Measurements from ENCODE around the gene SLC35F4.

GRCh38 chr14:57869617-57870016 lies 3.7 kb upstream of the SLC35F4 start:
- TF ChIP-seq SP1 (IDR thresholded peaks at IDR 0.05), result no peak
- no peak for TF ChIP-seq BHLHE40 (IDR thresholded peaks at IDR 0.05; ENCODE audit: borderline replicate concordance)

Measured in HEK293T (cell line).